DMS153 treated with DMSO at 0.1 percent for 48 hours (cell line): ENCODE data around the gene PRKN.

Source experiments
- DNase-seq: peaks from one replicate; lab custom pipeline; 2025; ENCODE audit not compliant: unreplicated experiment; lab: John Stamatoyannopoulos, UW

Gene PRKN

DNA sequence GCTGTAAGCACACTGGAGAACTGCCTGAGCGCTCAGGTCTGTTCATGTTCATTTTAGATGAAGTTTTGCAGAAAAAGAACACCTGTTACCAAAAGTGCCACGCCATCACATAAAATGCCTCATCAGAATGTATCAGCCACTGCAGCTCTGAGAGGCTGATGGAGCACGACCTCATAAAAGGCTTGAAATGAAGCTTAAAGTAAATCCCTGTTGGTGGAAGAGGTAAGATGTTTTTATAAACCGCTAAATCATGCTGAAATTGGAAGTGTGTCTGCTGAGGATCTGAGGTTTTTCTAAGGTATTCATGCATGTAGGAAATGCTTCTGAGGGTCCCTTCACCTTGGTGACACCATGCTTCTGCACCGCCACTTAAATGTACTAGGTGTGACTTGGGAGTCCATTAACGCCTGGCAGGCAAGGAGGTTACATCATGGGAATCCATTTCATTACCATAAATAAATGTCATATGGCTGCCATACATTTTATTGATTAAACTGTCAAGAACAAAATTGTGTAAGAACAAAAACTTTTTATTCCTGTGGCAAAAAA, 1090.6 kb downstream of the PRKN start:
- DNase-seq: no peak

DNA sequence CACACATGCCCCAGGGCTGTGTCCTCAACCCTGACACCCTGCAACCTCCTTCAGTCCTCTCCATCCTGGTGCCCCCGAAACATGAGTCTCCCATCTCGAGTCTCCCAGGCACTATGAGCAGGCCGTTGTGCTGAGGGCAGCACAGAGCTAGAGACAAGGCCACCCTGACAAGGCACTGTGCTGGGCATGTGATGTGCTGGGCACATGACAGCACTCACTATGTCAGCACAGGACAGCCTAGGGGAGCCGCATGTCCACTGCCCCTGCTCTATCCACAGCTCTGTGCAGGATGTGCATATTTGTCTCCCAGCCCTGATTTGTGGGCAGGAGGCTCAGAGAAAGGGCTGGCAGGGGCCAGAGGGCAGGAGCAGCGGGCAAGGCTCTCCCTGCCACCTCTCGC, 1091.6 kb downstream of the PRKN start:
- DNase-seq: no peak

DNA sequence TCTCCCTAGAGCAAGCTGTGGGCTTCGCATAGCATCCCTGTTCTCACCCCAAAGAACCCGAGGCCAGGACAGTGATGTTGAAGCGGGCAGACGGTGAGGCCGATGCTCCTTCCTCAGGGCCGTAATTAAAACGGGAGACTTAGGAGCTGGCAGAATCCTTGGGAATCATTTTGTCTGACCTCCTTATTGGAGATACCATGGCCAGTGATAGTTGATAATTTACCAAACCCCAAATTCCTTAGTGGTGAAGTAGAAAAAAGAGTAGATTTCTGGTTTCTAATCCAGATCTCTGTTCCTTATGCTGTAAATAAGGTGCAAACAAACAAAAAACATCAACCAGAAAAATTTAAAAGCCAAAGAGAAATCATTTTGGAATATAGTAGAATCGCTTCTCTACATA, 1092.7 kb downstream of the PRKN start:
- no peak for DNase-seq

DNA sequence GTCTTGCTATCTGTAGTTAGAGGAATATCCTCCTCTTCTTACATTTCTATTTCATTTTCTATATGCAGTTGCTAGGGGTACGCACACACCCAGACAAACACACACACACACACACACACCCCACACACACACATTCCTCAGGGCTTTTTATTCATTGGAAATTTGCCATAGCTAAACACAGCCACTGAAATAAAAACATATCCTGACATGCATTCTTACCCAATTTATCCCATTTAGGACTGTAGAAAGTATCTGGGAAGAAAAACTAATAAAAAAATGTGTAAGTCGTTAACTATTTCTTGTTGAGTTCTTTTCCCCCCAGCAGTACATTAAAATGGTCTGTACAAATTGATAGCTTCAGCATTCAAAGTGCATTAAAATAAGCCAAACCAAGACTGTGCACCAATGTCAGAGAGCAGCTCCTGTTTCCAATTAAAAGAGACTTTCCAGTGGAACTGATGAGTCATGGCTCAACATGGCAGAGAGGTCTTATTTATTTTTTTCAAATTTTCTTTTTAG, 1095.8 kb downstream of the PRKN start:
- no peak for DNase-seq

DNA sequence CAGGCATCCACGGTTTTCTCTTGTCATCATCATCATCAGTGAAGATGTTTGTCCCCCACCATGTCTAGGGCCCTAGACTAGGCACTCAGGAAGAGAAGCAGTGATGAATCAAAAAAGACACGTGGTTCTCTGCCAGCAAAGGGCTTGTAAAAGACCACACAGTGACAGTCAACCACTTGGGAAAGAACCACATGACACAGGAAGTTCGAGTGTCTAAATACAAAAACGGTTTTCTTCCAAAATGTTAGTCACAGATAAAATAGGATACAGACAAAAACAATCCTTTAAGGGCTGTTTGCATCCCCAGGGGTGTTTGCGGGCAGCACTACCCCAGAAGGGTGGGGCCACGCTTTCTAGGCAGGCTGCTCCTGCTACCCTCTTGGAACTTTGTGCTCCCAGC, 1096.9 kb downstream of the PRKN start:
- DNase-seq: no peak

DNA sequence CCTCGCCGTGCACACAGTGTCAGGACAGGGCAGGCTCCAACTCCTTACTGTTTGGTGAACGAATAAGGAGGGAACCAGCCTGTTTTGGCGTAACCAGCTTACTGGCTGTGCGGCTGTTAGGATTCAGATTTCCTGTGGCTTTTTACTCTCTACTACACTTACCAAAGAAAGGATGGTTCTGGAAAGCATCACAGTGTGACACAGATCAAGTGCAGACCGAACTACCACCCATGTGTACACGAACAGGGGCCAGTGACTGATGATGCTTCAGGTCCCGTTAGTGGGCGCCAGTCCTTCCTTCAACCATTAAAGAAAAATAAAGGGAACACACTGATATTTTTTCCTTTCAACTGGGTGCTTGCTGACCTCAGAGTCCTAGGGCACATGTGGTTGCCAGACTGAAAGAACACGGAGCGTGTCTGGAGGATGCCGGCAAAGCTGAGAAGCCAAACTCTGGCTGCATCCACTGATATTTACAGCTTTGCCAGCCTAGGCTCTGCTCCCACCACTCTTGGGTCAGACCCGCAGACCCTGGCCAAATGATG, 1101.4 kb downstream of the PRKN start:
- no peak for DNase-seq

DNA sequence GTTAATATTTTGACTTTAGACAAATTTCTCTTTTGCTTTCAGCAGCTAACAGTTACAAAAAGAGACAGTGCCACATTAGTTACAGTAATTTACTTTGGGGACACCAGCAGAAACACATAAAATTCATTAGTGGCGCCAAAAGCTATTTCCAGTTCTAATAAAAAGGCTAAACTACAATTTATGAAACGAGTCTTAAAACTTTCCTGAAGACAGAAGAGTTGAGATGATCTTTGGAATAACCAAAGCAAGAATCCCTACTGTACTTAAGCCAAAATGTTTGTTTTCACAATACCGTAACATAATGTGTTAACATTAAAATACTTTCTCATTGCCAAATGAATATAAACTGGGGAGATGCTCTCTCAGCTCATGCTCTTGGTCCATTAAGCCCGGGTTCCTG, 1103.5 kb downstream of the PRKN start:
- no peak for DNase-seq

DNA sequence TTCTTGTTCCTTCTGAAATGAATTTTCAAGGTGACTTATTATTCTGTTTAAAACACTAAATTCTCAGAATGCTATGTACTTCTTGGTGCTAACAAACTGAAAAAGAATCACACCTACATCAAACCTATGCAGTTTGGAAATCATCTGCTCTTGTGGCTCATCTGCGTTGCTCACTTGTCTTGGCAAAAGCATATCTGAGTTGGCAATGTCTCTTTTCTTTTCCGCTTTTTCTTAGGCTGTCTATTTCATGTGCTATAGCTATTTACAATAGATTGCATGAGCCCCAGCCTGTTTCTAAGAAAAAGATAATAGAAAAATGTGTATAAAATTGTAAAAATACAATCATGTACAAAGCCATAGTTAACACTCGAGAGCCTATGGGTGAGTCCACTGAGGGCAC, 1104.8 kb downstream of the PRKN start:
- no peak for DNase-seq

DNA sequence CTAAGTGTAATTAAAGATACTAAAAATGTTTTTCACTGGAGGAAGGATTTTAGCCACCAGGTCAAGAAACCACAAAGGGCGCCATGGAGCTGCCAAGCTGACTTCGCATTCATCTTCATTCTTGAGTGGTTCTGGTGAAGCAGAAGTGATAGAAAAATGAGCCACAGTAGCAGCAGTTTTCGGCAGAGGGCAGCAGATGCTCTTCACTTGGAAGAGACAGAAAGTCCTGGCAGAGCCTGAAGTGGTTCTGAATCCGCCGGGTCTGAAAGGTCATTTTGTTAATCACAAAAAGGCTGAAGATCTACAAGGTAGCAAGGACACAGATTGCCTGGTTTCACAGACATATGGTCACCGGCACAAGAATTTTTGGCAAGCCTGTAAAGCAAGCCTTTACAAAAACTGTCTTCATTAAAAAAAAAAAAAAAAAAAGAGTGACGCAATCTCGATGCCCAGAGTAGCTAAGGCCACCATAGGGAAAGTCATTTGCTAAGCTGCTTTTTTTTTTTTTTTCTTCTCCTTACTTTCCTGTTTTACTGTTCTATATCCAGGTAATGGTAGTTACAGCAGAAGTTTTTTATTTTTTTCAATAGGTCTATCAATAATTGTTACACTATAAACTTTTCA, 1108.6 kb downstream of the PRKN start:
- no peak for DNase-seq

DNA sequence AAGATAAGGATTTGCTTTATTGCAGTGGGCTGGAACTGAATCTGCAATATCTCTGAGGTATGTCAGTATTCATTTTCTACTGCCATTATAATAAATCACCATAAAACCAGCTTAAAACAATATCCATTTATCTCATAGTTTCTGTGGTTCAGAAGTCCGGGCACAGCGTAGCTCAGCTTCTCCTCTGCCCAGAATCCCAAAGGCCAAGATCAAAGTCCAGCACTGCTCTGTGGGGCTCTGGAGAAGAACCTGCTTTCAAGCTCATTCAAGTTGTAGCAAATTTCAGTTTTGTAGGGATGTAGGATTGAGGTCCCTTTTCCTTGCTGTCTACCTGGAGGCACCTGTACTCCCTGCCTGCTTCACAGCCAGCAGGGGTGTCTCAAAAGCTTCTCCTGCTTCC, 1113.9 kb downstream of the PRKN start:
- DNase-seq: no peak

DNA sequence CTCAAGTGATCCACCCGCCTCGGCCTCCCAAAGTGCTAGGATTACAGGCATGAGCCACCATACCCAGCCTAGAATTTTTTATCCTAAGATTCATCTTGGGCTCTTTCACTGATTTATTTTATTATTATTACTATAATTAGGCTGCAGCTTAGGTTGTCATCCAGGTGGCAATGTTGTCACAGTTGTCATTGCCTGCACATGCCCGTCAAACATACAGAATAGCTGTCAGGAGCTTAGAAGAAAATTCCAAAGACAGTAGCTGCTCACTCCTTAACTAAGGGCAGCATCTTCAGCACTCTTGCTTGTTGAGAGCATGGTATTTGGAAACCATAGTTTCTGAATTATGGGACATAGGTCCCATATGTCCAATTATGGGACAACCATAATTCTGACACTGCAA, 1118.8 kb downstream of the PRKN start:
- no peak for DNase-seq

DNA sequence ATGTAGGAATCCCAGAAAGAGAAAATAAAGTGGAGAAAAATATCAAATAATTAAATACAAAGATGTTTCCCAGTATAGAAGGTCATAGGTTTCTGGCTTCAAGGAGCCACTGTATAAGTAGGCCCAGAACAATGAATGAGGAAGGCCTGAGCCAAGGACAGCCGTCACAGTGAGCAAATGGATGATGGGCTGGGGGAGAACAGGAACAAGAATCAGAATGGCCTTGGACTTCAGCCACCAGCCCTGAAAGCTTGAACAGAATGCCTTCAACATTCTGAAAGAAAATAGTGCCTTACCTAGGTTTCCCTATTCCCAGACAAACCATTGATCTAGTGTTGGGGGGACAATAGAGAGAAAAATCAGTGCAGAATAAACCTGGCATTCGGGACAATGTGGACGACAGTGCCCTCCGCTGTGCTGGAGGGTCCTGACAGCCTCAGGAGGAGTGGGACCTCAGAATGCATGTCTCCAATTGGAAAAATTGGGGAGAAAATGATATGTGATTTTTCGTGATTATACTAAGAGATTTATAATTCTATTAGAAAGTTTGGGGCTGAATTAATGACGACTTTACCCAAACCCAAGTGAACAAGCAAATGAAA, 1119.8 kb downstream of the PRKN start:
- no peak for DNase-seq

DNA sequence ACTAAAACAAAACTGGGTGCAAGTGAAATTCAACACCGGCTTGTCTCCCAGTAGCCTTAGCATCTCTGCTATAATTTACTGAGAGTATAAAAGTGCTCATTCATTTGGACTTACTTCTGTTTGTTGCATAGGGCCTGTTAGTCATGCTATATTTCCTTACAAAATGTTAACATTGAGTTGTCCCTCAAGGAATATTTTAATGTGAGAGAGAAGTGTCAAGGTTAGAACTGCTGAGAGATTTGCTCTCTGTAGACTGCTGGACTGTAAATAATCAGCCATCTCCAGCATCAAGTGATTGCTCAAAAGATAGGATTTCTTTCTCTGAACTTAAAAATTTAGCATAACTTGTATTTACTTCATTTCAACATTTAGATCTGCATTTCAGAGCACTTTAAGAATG, 1125.2 kb downstream of the PRKN start:
- DNase-seq: no peak

DNA sequence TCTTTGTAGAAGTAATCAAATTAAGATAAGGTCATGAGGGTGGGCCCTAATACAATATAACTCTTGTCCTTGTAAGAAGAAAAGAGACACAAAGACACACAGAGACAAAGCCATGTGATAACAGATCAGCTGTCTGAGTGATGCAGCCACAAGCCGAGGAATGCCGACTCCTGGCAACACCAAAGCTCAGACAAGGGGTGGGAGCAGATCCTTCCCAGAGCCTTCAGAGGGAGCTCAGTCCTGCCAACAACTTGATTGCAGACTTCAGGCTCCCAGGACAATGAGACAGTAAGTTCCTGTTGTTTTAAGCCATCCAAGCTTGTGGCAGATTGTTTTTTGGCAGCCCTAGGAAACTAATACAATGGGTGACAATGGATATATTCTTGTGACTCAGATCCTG, 1128.7 kb downstream of the PRKN start:
- no peak for DNase-seq

DNA sequence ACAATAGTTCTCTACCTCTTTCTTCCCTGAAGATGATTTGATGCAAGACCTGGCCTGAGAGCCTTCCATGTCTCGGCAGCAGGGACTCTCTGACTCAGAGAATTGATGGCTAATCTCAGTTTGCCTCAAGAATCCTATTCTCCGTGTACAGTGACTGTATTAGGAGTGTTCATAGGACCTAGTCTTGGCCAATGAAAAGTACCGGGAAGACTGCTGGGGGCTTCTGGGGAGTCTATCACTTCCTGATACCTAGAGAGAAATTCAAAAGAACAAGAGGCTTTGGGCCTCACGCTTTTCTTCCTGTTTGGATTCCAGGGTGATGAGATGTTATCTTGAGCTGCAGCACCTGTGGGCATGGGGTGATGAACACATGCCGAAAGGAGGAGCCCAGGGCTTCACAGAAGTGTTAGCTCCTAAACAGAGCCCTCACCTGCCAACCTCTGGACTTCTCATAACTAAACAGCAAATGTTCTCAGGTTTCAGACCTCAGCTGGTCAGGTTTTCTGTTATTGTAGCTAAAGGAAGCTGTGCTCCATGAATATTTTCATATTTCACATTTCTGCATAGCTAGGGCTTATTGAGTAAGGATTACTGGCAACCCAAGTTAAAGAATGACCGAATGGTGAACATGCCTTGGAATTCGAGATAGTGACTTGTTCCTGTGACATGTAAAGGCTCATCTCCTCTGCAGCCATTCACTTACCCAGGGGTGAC, 1130.6 kb downstream of the PRKN start:
- DNase-seq: no peak

DNA sequence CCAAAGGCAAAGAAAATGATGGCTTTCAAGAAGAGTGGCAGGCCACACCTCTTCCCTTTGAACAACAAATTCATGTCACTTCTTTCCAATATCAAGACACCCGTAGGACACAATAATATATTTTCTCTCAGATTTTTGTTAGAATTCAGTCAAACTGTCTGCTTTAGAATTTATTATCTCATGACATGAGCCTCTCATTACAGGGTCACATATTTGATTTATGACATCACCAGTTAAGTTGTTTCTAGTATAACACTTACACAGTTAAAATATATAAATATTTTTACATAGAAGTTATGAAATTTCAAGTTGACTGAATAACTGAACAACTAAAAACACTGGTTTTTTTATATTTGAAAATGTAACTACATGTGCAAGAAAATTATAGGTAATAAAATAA, 1133.2 kb downstream of the PRKN start:
- DNase-seq: no peak

DNA sequence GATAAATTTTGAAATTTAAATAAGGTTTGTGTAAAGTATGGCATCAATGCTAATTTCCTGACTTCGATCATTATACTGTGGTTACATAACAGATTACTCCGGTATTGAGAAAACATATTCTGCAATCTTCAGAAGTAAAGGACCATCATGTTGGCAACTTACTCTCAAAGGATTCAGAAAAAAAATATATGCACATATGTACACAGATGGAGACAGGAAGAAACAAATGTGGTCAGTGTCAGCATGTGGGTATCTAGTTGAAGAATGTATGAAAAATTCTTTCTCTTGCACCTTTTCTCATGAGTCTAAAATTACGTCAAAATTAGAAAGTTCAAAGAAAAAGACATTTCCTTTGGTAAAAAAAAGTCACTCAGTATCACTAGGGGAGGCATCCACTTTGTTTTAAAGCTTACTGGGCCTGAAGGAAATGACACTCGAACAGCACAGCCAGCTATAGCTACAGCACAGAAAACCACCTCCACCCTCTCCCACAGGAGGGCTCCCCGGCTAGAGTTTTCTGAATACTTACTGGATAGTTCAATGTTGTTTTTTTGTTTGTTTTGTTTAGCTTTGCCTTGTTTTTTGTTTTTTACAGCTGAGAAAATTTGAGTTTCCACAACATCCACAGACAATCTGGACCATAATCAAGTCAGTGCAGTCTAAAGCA, 1136.5 kb downstream of the PRKN start:
- DNase-seq: no peak

DNA sequence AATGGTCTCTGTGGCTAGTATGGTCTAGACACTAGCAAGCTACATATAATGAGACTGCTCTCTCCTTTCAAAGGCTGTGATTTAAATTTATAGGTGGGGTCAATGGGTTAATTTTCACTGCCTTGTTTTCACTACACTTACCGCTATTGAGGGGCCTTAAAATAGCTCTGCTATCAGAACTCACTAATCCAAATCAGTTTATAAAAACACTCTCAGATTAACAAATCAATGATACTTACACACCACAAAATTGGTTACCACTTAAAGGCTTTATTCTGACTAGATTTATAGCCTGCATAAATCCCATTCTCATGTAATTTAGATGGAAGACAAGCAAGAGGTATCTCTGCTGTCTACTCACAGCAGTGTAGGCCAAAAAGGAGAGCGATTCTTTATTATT, 1140.7 kb downstream of the PRKN start:
- no peak for DNase-seq

DNA sequence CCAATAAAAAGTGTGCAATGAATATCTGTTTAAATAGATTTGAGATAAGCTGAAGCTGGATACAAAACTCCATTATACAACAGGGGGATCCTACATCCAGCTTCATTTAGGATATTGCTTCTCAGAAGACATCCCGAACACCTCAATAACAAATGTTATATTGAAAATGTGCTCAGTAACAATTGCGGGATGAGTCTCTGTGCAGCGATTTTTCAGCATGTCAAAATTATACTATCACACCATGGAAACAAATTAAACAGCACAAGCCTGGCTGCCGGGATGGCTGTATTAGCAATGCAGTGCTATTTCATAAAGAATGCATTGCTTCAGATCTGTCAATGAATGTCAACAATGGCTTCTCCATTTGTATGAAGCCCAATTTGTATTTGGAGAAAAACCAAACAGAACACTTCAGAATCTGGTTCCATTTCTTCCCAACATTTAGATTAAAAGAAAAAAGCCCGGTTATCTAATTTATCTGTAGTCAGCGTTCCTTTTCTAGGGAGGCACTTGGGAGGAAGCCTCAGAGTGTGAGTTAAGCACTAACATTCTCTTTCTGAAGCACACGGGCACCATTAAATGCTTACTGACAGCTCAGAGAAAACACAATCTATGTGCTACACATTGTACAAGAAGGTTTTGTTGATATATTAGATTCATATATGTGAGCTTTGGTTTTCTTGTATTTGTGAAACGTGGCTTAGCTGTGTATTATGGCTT, 1142.8 kb downstream of the PRKN start:
- DNase-seq: no peak

DNA sequence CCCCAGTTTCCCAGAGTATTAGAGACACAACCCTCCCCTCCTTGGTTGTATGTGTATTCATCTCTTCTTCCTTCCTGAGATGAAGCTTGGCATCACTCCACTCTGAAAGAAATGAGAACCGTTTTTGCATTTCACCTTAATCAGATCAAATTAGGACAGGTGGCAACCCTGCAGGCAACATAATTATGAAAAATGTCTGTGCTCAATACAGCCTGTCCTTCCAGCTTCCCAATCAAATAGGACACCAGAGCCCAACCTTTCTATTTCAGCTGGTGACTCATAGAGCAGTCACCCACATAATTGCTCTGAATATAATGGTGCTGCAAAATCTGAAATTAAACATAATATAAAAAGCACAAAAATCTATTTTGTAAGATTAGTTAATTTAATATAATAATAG, 1143.5 kb downstream of the PRKN start:
- no peak for DNase-seq

DNA sequence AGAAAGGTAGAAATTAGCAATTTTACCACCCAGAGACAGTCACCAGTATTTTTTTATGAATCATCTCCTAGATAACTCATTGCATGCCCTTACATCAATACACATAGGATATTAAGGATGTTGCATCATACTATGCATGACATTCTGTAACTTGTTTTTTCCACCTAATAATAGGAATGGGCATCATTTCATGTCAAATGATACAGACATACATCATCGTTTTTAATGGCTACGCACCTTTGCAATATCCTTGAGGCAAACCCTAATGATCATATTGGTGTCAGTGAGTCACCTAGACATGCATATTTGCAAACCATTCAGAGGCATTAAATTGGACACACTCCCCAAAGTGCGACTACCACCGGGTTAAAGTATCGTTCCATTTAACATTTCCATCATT, 1144.0 kb downstream of the PRKN start:
- DNase-seq: no peak
